Measurements from ENCODE around the gene ALDH1A3. TPM values are rescaled to one million over a fixed set of nuclear protein-coding genes. Genes with fewer than 3 reads are reported as not detected.

Gene ALDH1A3
- total RNA-seq, 1 donor from 2014 or later = 210 TPM

DNA sequence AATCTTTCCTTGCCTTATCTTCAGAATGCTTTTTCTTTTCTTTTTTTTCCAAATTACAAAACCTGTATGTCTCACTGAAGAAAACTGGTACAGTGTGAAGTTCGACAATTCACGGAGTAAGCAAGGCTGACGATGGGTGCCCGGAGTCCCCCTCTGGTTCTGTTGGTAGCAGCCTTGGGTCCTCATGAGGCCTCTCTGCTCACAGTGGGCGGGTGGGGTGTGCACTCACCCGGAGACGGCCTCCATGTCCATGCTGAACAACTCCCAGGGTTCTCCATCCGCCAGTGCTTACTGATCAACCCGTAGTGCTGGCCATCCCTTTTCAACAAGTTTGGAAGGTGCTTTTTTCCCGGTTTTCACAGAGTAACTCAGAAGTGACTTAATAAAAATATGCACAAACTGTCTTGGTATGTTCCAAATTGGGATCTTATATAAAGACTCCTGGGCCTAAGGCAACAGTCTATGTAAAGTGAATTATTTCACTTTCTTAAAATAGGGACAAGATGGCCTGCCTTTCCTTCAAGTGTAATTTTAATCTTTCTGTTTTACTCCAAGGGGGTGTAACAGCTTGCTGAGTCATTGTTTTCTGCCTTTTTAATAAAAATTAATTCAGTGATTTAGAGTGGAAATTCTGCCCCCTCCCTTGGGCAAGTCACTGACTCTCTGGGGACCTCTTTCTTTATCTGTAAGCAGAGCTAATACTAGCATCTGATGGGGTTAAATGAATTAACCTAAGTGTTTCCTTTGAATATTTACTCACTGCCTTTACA, 63.2 kb downstream of the ALDH1A3 start:
- H3K36me3 ChIP-seq (ENCODE audit: control insufficient read depth, insufficient read depth, low read length) = no peaks in the 10 kb centered on the region
- no peaks in the 10 kb centered on the region for H3K27me3 ChIP-seq (ENCODE audit: control insufficient read depth, insufficient read depth, low read length)
- H3K4me3 ChIP-seq (ENCODE audit: low read depth, low read length) = no peak overlapping the region
- TF ChIP-seq, protein P1, sequence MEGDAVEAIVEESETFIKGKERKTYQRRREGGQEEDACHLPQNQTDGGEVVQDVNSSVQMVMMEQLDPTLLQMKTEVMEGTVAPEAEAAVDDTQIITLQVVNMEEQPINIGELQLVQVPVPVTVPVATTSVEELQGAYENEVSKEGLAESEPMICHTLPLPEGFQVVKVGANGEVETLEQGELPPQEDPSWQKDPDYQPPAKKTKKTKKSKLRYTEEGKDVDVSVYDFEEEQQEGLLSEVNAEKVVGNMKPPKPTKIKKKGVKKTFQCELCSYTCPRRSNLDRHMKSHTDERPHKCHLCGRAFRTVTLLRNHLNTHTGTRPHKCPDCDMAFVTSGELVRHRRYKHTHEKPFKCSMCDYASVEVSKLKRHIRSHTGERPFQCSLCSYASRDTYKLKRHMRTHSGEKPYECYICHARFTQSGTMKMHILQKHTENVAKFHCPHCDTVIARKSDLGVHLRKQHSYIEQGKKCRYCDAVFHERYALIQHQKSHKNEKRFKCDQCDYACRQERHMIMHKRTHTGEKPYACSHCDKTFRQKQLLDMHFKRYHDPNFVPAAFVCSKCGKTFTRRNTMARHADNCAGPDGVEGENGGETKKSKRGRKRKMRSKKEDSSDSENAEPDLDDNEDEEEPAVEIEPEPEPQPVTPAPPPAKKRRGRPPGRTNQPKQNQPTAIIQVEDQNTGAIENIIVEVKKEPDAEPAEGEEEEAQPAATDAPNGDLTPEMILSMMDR (IDR thresholded peaks at IDR 0.05; ENCODE audit: insufficient read depth, low read length, poor library complexity, severe bottlenecking) = no peak
- DNase-seq (ENCODE audit: low read depth) = no peak

DNA sequence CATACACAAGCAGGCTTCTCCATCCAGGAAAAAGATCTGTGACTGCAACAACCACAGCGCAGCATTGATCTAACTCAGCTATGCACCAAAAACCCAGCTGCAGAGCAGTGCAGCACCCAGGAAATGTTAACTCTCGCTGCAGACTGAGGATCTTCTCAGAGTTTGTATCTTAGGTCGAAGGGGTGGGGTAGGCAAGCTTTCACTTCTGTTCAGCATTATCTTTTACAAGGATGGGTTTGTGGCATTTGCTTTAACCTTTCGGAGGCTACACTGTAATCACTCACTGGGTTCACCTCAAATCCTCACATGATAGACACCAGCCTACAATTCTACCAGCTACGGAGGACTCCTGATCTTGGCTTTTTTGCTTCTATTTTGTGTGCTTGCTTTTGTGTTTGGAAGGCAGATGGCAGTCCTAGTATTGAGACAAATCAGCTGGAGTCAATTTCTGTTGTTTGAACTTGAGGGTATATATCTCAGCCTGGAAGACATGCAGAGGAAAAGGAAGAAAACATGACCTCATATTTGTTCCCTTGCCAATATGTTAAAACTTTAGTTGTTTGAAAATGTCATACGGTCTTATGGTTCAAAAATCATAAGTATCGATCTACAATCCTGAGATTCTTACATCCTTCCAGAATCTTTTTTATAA, 64.7 kb downstream of the ALDH1A3 start:
- no peaks in the 10 kb centered on the region for H3K36me3 ChIP-seq (ENCODE audit: control insufficient read depth, insufficient read depth, low read length)
- H3K4me3 ChIP-seq (ENCODE audit: low read depth, low read length) = no peak overlapping the region
- no peak for DNase-seq (ENCODE audit: low read depth)
- no peaks in the 10 kb centered on the region for H3K27me3 ChIP-seq (ENCODE audit: control insufficient read depth, insufficient read depth, low read length)
- TF ChIP-seq, protein P1 (IDR thresholded peaks at IDR 0.05; ENCODE audit: insufficient read depth, low read length, poor library complexity, severe bottlenecking) = no peak

DNA sequence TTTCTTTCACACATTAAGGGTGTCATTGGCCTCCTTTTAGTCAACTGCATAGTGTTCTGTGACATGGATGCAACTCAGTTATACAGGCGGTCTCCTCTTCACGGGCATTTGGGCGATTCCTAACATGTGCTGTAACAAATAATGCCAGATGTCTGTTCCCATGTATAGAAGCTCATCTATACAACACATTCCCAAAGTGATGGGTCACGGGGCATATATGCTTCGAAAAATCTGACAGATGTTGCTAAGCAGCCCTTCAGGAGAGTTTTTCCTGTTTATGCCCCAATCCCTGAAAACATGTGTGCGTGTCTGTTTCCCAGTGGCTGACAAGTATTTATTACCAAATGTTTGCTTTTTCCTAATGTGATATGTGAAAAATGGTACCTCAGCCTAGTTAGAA, 65.4 kb downstream of the ALDH1A3 start:
- TF ChIP-seq, protein P1 (IDR thresholded peaks at IDR 0.05; ENCODE audit: insufficient read depth, low read length, poor library complexity, severe bottlenecking) = no peak
- H3K36me3 ChIP-seq (ENCODE audit: control insufficient read depth, insufficient read depth, low read length) = no peaks in the 10 kb centered on the region
- H3K27me3 ChIP-seq (ENCODE audit: control insufficient read depth, insufficient read depth, low read length) = no peaks in the 10 kb centered on the region
- H3K4me3 ChIP-seq (ENCODE audit: low read depth, low read length) = no peak overlapping the region
- no peak for DNase-seq (ENCODE audit: low read depth)

DNA sequence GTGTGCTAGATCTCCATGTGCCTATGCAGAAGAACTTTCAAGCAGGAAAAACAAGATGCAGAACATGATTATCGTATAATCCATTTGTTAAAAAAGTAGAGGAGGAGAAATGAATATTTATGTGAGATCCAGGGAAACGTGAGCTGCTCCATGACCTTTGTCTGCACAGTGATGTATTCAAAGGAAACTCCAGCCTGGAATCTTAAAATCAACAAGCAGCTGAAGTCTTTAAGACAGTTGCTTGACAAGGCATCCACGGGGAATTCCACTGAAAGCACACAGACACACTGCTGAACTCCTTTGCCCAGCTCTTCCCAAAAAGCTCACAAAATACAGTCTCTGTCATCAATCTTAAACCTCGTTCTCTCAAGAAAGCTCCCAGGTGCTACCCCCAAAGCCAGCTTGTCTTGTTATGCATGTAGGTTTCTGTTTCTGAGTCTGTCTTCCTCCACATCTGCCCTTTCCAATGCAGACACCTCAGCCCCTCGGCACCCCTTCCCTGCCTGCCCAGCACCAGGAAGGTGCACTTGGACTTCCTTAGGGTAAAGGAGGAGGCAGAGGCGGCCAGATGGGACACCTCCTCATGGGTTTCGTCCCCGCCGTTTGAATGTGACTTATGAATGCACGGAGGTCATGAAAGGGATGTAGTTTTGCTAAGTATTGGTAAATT, 68.3 kb downstream of the ALDH1A3 start:
- Histone ChIP-seq H3K36me3 (ENCODE audit: control insufficient read depth, insufficient read depth, low read length) (no peaks in the 10 kb centered on the region), H3K27me3 (ENCODE audit: control insufficient read depth, insufficient read depth, low read length) (no peaks in the 10 kb centered on the region), H3K4me3 (ENCODE audit: low read depth, low read length) (no peak overlapping the region)
- TF ChIP-seq, protein P1 (IDR thresholded peaks at IDR 0.05; ENCODE audit: insufficient read depth, low read length, poor library complexity, severe bottlenecking) = no peak
- no peak for DNase-seq (ENCODE audit: low read depth)

DNA sequence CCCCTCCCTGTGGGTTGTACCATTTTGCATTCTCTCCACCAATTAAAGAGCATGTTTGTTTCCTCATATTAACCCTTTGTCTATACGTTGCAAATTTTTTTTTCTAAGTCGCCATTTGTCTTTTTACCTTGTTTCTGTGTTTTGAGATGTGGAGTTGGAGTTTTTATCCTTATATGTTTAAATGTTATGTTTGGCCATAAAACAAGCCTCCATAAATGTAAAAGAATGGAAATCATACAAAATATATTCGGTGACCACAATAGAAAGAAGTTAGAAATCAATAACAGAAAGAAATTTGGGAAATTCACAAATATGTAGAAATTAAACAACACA, 68.8 kb downstream of the ALDH1A3 start:
- Histone ChIP-seq H3K4me3 (ENCODE audit: low read depth, low read length) (no peak overlapping the region), H3K27me3 (ENCODE audit: control insufficient read depth, insufficient read depth, low read length) (no peaks in the 10 kb centered on the region), H3K36me3 (ENCODE audit: control insufficient read depth, insufficient read depth, low read length) (no peaks in the 10 kb centered on the region)
- no peak for DNase-seq (ENCODE audit: low read depth)
- TF ChIP-seq, protein P1 (IDR thresholded peaks at IDR 0.05; ENCODE audit: insufficient read depth, low read length, poor library complexity, severe bottlenecking) = no peak

Data from kidney epithelial cell (primary cell).